ENCODE results near the gene FRAS1.

- no peak for TF ChIP-seq CTCF (IDR thresholded peaks at IDR 0.05)
- TF ChIP-seq POLR2A (IDR thresholded peaks at IDR 0.05): no peak
These were observed 419.1 kb downstream of the FRAS1 start for GRCh38 chr4:78476108-78476704.

Data from prostate gland (tissue), 2 donors.